ENCODE data around the gene SLC4A4.

The SLC4A4 gene

GRCh38 chr4:71473541-71474240 is 134.9 kb downstream of the SLC4A4 start:
- DNase-seq (ENCODE audit: low read depth): no peak

- no peak for DNase-seq (ENCODE audit: low read depth)
These were observed 135.9 kb downstream of the SLC4A4 start for GRCh38 chr4:71474731-71475130.

- DNase-seq (ENCODE audit: low read depth): no peak
These were observed 137.4 kb downstream of the SLC4A4 start for GRCh38 chr4:71476240-71476639.

- DNase-seq (ENCODE audit: low read depth): no peak
These were observed 147.9 kb downstream of the SLC4A4 start for GRCh38 chr4:71486550-71487343.

- no peak for DNase-seq (ENCODE audit: low read depth)
These were observed 148.6 kb downstream of the SLC4A4 start for GRCh38 chr4:71487344-71487920.

GRCh38 chr4:71494539-71494938 is 155.7 kb downstream of the SLC4A4 start:
- DNase-seq (ENCODE audit: low read depth): no peak

GRCh38 chr4:71495454-71495853 is 156.6 kb downstream of the SLC4A4 start:
- no peak for DNase-seq (ENCODE audit: low read depth)

GRCh38 chr4:71497078-71497477 is 158.3 kb downstream of the SLC4A4 start:
- DNase-seq (ENCODE audit: low read depth): no peak

- no peak for DNase-seq (ENCODE audit: low read depth)
These were observed 159.2 kb downstream of the SLC4A4 start for GRCh38 chr4:71498002-71498401.

GRCh38 chr4:71498625-71499024 is 159.8 kb downstream of the SLC4A4 start:
- DNase-seq (ENCODE audit: low read depth): no peak

GRCh38 chr4:71501992-71502391 is 163.2 kb downstream of the SLC4A4 start:
- DNase-seq (ENCODE audit: low read depth): no peak

GRCh38 chr4:71518283-71518989 is 179.6 kb downstream of the SLC4A4 start:
- DNase-seq (ENCODE audit: low read depth): no peak

GRCh38 chr4:71520308-71520707 is 181.5 kb downstream of the SLC4A4 start:
- no peak for DNase-seq (ENCODE audit: low read depth)

- no peak for DNase-seq (ENCODE audit: low read depth)
These were observed 182.0 kb downstream of the SLC4A4 start for GRCh38 chr4:71520850-71521249.

GRCh38 chr4:71524756-71525155 is 185.9 kb downstream of the SLC4A4 start:
- no peak for DNase-seq (ENCODE audit: low read depth)

- DNase-seq (ENCODE audit: low read depth): no peak
These were observed 188.0 kb downstream of the SLC4A4 start for GRCh38 chr4:71526637-71527406.

- no peak for DNase-seq (ENCODE audit: low read depth)
These were observed 193.6 kb downstream of the SLC4A4 start for GRCh38 chr4:71532407-71532806.

- no peak for DNase-seq (ENCODE audit: low read depth)
These were observed 194.3 kb downstream of the SLC4A4 start for GRCh38 chr4:71533121-71533520.

- DNase-seq (ENCODE audit: low read depth): no peak
These were observed 198.8 kb downstream of the SLC4A4 start for GRCh38 chr4:71537551-71538065.

- DNase-seq (ENCODE audit: low read depth): no peak
These were observed 199.7 kb downstream of the SLC4A4 start for GRCh38 chr4:71538528-71538927.

- no peak for DNase-seq (ENCODE audit: low read depth)
These were observed 202.0 kb downstream of the SLC4A4 start for GRCh38 chr4:71540749-71541269.

All from activated T-cell treated with anti-CD3 and anti-CD28 coated beads for 1 hour (primary cell).